ENCODE data around the gene SCO1.

GRCh38 chr17:10705727-10706126, 8.4 kb upstream of the SCO1 start:
- TF ChIP-seq CTCF (IDR thresholded peaks at IDR 0.05) (no peak), POLR2A (IDR thresholded peaks at IDR 0.05) (no peak)

All from lower leg skin (tissue), 3 donors.